NCI-H2227 (cell line): ENCODE data around the gene GRIA4.

Experiments used
- DNase-seq: peaks from one replicate; lab custom pipeline; 2025; ENCODE audit not compliant: unreplicated experiment; lab: John Stamatoyannopoulos, UW

GRIA4 gene

GRCh38 chr11:105911454-105911853 is 301.6 kb downstream of the GRIA4 start:
- no peak for DNase-seq

- DNase-seq, result no peak
These were observed 302.8 kb downstream of the GRIA4 start for GRCh38 chr11:105912666-105913065.

- DNase-seq, result peak; percentile 31
These were observed 305.1 kb downstream of the GRIA4 start for GRCh38 chr11:105915021-105915420.

- no peak for DNase-seq
These were observed 308.2 kb downstream of the GRIA4 start for GRCh38 chr11:105918039-105918438.

- DNase-seq, result no peak
These were observed 308.7 kb downstream of the GRIA4 start for GRCh38 chr11:105918600-105918999.

- DNase-seq, result no peak
These were observed 313.4 kb downstream of the GRIA4 start for GRCh38 chr11:105923252-105923651.

- DNase-seq, result no peak
These were observed 313.9 kb downstream of the GRIA4 start for GRCh38 chr11:105923807-105924206.

GRCh38 chr11:105929084-105929955 is 319.4 kb downstream of the GRIA4 start:
- DNase-seq, result no peak

- DNase-seq, result no peak
These were observed 323.8 kb downstream of the GRIA4 start for GRCh38 chr11:105933695-105934094.

- DNase-seq, result no peak
These were observed 325.9 kb downstream of the GRIA4 start for GRCh38 chr11:105935791-105936190.

GRCh38 chr11:105937331-105937730 is 327.5 kb downstream of the GRIA4 start:
- DNase-seq, result no peak

- DNase-seq, result no peak
These were observed 327.9 kb downstream of the GRIA4 start for GRCh38 chr11:105937738-105938137.

GRCh38 chr11:105942921-105943320 is 333.0 kb downstream of the GRIA4 start:
- DNase-seq, result no peak

- no peak for DNase-seq
These were observed 339.2 kb downstream of the GRIA4 start for GRCh38 chr11:105948918-105949590.

- DNase-seq, result no peak
These were observed 344.0 kb downstream of the GRIA4 start for GRCh38 chr11:105953886-105954285.

- DNase-seq, result peak; percentile 51
These were observed 350.7 kb downstream of the GRIA4 start for GRCh38 chr11:105960252-105961245.

- no peak for DNase-seq
These were observed 358.3 kb downstream of the GRIA4 start for GRCh38 chr11:105968021-105968697.

GRCh38 chr11:105969756-105970155 is 359.9 kb downstream of the GRIA4 start:
- DNase-seq, result no peak

GRCh38 chr11:105975128-105975527 is 365.3 kb downstream of the GRIA4 start:
- DNase-seq, result no peak

- no peak for DNase-seq
These were observed 370.3 kb downstream of the GRIA4 start for GRCh38 chr11:105979997-105980703.
